Loucy (cell line): ENCODE results near the gene IQSEC1.

Experiments used
- CTCF ChIP-seq: fragments of 200-600 bp; sonication (generic); conservative IDR thresholded peaks from 2 replicates; pipeline ENCODE4 v1.5.1; 2014; ENCODE audit warnings: mild to moderate bottlenecking, antibody characterized with exemption, low read length
- EZH2phosphoT487 ChIP-seq: fragments of 200-600 bp; IDR thresholded peaks from 2 replicates; pipeline ENCODE4 v1.6.1; 2018; ENCODE audit warnings: antibody characterized with exemption, mild to moderate bottlenecking, moderate library complexity, borderline replicate concordance

- no peak for TF ChIP-seq CTCF
- no peak for TF ChIP-seq EZH2phosphoT487
These were observed 91.6 kb downstream of the IQSEC1 start for GRCh38 chr3:12981306-12982275.
